ENCODE measurements around the gene SPRR1A.

SPRR1A gene

DNA sequence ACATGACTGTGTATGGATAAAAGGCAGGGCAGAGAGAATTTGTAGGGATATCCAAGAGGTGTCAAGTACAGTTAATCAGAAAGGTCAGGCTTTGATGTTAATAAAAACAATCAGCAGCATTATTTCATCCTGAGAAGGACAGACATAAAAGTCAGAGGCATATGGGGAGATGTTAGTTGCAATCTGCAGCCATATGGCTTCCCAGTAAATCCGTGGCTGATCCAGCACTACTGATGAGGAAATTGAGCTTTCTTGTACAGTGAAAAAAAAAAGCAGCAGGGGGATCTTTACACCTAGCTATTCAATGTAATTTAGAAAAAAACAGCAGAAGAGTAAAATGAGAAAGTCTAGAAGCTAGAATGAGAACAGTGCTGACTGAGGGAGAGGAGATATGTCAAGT is 44.9 kb downstream of the SPRR1A start:
- DNase-seq (ENCODE audit: low read depth, low spot score), result no peak

DNA sequence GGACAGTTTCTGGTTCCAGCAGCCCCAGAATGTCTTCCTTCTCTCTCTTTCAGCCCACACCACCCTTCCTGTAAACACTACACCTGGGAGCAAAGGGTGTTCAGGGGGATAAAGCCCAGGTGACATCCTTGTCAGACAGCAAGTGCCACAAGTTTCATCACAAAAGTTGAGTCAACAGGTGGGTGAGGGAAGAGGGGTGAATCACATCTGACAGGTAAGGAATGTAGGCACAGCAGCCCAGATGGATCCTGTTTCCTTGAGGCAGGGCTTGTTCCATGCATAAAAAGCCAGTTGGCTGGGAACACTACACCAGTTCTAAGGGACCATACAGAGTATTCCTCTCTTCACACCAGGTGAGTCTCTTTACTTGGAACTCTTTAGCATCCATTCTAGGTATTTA is 47.0 kb downstream of the SPRR1A start, which contains the start of gene SPRR1B:
SPRR1B (plus strand) TSS at position 309 of the 400 bp plus-strand sequence. CDS start 1,143 bp downstream, outside the sequence.
- no peak for DNase-seq (ENCODE audit: low read depth, low spot score)

DNA sequence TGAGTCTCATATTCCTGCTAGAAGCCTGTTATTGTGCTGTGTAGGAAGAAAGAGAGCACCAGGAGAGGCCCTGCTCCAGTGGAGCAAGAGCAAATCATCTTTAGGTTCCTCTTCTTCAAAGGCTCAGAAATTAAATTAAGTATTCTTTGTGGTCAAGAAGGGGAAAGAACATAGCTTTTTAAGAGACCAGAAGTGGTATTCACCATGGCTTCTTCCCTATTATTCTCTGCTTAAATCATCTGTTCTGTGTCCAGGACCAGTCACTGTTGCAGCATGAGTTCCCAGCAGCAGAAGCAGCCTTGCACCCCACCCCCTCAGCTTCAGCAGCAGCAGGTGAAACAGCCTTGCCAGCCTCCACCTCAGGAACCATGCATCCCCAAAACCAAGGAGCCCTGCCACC is 48.2 kb downstream of the SPRR1A start:
- DNase-seq (ENCODE audit: low read depth, low spot score), result no peak

DNA sequence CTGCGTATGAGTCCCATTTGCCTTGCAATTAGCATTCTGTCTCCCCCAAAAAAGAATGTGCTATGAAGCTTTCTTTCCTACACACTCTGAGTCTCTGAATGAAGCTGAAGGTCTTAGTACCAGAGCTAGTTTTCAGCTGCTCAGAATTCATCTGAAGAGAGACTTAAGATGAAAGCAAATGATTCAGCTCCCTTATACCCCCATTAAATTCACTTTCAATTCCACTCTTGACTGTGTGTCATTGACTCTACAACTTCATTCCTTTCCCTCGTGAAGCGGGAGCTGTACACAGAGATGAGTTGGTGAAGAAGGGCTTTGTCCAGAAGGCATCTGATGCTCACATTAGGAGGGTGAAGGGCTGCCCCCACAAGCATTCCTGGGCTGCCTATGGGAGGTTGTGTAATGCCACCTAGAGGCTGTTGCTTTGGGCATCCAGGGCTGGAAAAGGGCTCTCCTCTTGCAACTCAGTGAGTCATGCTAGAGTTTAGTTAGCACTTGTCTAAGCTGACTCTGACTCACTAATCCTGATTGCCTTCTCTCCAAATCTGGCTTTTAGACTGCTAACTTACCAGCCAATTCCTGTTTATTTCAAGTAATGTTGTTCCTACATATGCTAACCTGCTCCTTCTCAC is 48.9 kb downstream of the SPRR1A start:
- no peak for DNase-seq (ENCODE audit: low read depth, low spot score)

DNA sequence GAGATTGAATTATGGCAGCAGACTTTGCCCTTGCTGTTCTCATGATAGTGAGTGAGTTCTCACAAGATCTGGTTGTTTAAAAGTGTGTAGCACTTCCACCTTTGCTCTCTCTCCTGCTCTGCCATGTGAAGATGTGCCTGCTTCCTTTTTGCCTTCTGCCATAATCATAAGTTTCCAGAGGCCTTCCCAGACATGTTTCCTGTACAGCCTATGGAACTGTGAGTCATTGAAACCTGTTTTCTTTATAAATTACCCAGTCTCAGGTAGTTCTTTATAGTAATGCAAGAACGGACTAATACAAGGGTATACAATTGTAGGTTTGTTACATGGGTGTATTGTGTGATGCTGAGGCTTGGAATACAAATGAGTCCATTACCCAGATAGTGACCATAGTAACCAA is 51.3 kb downstream of the SPRR1A start:
- no peak for DNase-seq (ENCODE audit: low read depth, low spot score)
